ENCODE results near the gene CAT. TPM values are rescaled to one million over a fixed set of nuclear protein-coding genes. Genes with fewer than 3 reads are reported as not detected.

The CAT gene
- total RNA-seq, 1 donor from 2014 or later, result 69.2 TPM

GRCh38 chr11:34510673-34511072 is 71.9 kb downstream of the CAT start:
- DNase-seq (ENCODE audit: low spot score in 2 of 2), result no peak
- Histone ChIP-seq H3K9me3 (no peaks in the 10 kb centered on the region), H3K4me3 (no peak overlapping the region), H3K27ac (no peak overlapping the region), H3K4me1 (no peaks in the 10 kb centered on the region), H3K27me3 (no peaks in the 10 kb centered on the region), H3K36me3 (no peaks in the 10 kb centered on the region)
- no peak for TF ChIP-seq CTCF (IDR thresholded peaks at IDR 0.05)
- intact Hi-C loops (cut with DNase I), result no loop called here

GRCh38 chr11:34512840-34513681 is 74.3 kb downstream of the CAT start:
- Histone ChIP-seq H3K4me3 (no peak overlapping the region), H3K9me3 (no peaks in the 10 kb centered on the region), H3K36me3 (no peaks in the 10 kb centered on the region), H3K27me3 (no peaks in the 10 kb centered on the region), H3K27ac (no peak overlapping the region), H3K4me1 (no peaks in the 10 kb centered on the region)
- intact Hi-C loops (cut with DNase I), result no loop called here
- TF ChIP-seq CTCF (IDR thresholded peaks at IDR 0.05), result peak in 2 of 3 experiments; percentile 23 to 37
- DNase-seq (ENCODE audit: low spot score in 2 of 2), result no peak

GRCh38 chr11:34513682-34514449 is 75.1 kb downstream of the CAT start, which contains the start of gene ELF5:
Gene ELF5, minus strand, starts transcription at chr11:34513794. Its CDS starts 8,045 bp downstream, at chr11:34505749.
- no peaks in the 10 kb centered on the region for H3K4me1 ChIP-seq
- DNase-seq (ENCODE audit: low spot score in 2 of 2), result no peak
- no peaks in the 10 kb centered on the region for H3K36me3 ChIP-seq
- no peak within 1 kb of the TSS for H3K27ac ChIP-seq
- no peaks in the 10 kb centered on the region for H3K9me3 ChIP-seq
- H3K4me3 ChIP-seq, result no peak within 1 kb of the TSS
- no peak for TF ChIP-seq CTCF (IDR thresholded peaks at IDR 0.05)
- no peaks in the 10 kb centered on the region for H3K27me3 ChIP-seq
- intact Hi-C loops (cut with DNase I), result no loop called here

GRCh38 chr11:34514597-34514996 is 75.9 kb downstream of the CAT start:
- no peak for TF ChIP-seq CTCF (IDR thresholded peaks at IDR 0.05)
- H3K27me3 ChIP-seq, result no peaks in the 10 kb centered on the region
- H3K9me3 ChIP-seq, result no peaks in the 10 kb centered on the region
- no peak for DNase-seq (ENCODE audit: low spot score in 2 of 2)
- H3K4me1 ChIP-seq, result no peaks in the 10 kb centered on the region
- H3K27ac ChIP-seq, result no peak overlapping the region
- H3K4me3 ChIP-seq, result no peak overlapping the region
- no peaks in the 10 kb centered on the region for H3K36me3 ChIP-seq
- intact Hi-C loops (cut with DNase I), result no loop called here

- Histone ChIP-seq H3K27ac (no peak overlapping the region), H3K9me3 (no peaks in the 10 kb centered on the region), H3K4me3 (no peak overlapping the region), H3K36me3 (no peaks in the 10 kb centered on the region), H3K4me1 (no peaks in the 10 kb centered on the region), H3K27me3 (no peaks in the 10 kb centered on the region)
- no peak for TF ChIP-seq CTCF (IDR thresholded peaks at IDR 0.05)
- intact Hi-C loops (cut with DNase I), result no loop called here
- DNase-seq (ENCODE audit: low spot score in 2 of 2), result no peak
These were observed 77.7 kb downstream of the CAT start for GRCh38 chr11:34516247-34517040.

Measured in ascending aorta (tissue), 2 donors.